Activated CD4-positive, alpha-beta T cell treated with anti-CD3 and anti-CD28 coated beads, Interleukin-2, amount 10 ng/mL, durations not matched to agents 7 days and 5 days (primary cell): Measurements from ENCODE around the gene KRTAP10-5. TPM values are rescaled to one million over a fixed set of nuclear protein-coding genes. Genes with fewer than 3 reads are reported as not detected.
A peak's percentile ranks its signal among the peaks of the same experiment; 100 is the strongest.
"Not testable (repeated sequence)": the region's sequence is repeated elsewhere in the genome, so short reads cannot be mapped to it uniquely, and the experiment has no call there.

ENCODE experiments used
- CTCF ChIA-PET: fragments of 350-600 bp; sonication (Branson Sonifier 250); formaldehyde crosslinking; loops from one replicate; lab custom pipeline; 2021; ENCODE audit warnings: antibody characterized with exemption; lab: Charles Lee
- POLR2A ChIA-PET: fragments of 350-600 bp; sonication (Branson Sonifier 250); formaldehyde crosslinking; loops from one replicate; lab custom pipeline; 2021; ENCODE audit warnings: antibody characterized with exemption; lab: Charles Lee
- DNase-seq: peaks from one replicate; pipeline ENCODE4 v3.0.0-alpha.2; 2020
- H3K27ac Mint-ChIP-seq: one replicate; pipeline ENCODE4 v1.8.0; 2021; ENCODE audit warnings: mild to moderate bottlenecking, moderate library complexity, mixed read lengths
- H3K27me3 Mint-ChIP-seq: one replicate; pipeline ENCODE4 v1.8.0; 2021; ENCODE audit warnings: mixed read lengths
- H3K36me3 Mint-ChIP-seq: one replicate; pipeline ENCODE4 v1.8.0; 2021; ENCODE audit warnings: low read depth, mixed read lengths
- H3K4me1 Mint-ChIP-seq: one replicate; pipeline ENCODE4 v1.8.0; 2021; ENCODE audit warnings: mixed read lengths
- H3K4me3 Mint-ChIP-seq: one replicate; pipeline ENCODE4 v1.8.0; 2021; ENCODE audit warnings: mild to moderate bottlenecking, moderate library complexity, mixed read lengths
- H3K9me3 Mint-ChIP-seq: one replicate; pipeline ENCODE4 v1.8.0; 2021; ENCODE audit warnings: mixed read lengths
- total RNA-seq, 2 experiments: library from RNA; stranded (reverse); gene quantifications; one replicate each; pipeline ENCODE4 v1.2.3, GENCODE V29; 2021

The KRTAP10-5 gene
- total RNA-seq, 2 experiments from 2014 or later = not detected

DNA sequence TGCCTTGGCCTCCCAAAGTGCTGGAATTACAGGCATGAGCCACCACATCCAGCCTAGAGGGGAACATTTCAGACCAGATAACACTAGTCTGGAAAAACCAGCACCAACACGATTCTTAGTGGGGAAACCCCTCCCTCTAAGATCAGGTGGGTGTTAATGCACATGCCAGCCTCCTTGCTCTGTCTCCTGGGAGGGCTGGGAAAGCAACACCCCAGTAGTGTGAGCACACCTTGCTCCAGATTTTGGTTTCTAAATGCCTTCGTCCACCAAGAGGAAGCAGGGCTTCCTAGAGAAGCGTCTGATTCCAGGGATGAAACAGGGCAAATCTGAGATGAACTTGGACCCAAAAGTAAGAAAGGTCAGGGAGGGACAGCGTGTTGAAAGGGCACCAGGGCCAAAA, 9.1 kb downstream of the KRTAP10-5 start:
- CTCF ChIA-PET = no interaction called here
- no peak overlapping the region for H3K27ac Mint-ChIP-seq
- H3K9me3 Mint-ChIP-seq = peaks cover 8% of the 10 kb centered on the region
- POLR2A ChIA-PET = no interaction called here
- peaks cover 4% of the 10 kb centered on the region for H3K27me3 Mint-ChIP-seq
- H3K36me3 Mint-ChIP-seq = no peaks in the 10 kb centered on the region
- H3K4me1 Mint-ChIP-seq = no peaks in the 10 kb centered on the region
- no peak overlapping the region for H3K4me3 Mint-ChIP-seq
- no peak for DNase-seq

DNA sequence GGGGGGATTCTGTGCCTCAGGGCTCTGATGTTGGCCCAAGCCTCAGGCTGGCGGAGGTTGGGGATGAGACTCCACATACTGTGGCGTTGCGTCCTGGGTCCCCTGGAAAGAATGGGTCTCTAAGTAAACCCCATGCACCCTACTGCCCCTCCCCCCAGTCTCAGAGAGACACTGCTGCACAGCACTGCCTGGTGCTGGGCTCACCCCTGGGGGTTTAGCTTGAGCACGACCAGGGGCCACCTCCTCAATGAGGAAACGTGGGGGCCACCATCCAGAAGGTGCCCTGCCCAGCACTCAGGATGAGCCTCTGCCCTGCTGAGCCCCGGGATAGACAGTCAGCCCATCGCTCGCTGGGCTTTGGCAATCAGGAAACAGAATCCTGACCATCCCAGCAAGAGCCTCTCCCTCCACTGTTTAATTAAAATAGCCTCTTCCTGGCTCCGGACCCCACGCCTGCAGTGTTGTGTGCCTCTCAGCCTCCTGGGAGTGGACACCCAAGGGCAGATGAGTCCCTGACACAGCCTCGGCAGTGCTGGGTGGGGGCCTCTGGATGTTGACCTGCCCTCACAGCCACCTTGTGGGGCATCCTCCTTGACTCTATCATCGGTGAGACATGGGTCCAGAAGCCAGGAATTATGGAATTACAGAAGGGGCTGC, 10.4 kb downstream of the KRTAP10-5 start:
- peaks cover 6% of the 10 kb centered on the region for H3K4me1 Mint-ChIP-seq
- H3K9me3 Mint-ChIP-seq = peaks cover 5% of the 10 kb centered on the region
- no peak overlapping the region for H3K4me3 Mint-ChIP-seq
- DNase-seq = no peak
- H3K27me3 Mint-ChIP-seq = peaks cover 2% of the 10 kb centered on the region
- ChIA-PET CTCF (no interaction called here), POLR2A (no interaction called here)
- H3K36me3 Mint-ChIP-seq = no peaks in the 10 kb centered on the region
- no peak overlapping the region for H3K27ac Mint-ChIP-seq

DNA sequence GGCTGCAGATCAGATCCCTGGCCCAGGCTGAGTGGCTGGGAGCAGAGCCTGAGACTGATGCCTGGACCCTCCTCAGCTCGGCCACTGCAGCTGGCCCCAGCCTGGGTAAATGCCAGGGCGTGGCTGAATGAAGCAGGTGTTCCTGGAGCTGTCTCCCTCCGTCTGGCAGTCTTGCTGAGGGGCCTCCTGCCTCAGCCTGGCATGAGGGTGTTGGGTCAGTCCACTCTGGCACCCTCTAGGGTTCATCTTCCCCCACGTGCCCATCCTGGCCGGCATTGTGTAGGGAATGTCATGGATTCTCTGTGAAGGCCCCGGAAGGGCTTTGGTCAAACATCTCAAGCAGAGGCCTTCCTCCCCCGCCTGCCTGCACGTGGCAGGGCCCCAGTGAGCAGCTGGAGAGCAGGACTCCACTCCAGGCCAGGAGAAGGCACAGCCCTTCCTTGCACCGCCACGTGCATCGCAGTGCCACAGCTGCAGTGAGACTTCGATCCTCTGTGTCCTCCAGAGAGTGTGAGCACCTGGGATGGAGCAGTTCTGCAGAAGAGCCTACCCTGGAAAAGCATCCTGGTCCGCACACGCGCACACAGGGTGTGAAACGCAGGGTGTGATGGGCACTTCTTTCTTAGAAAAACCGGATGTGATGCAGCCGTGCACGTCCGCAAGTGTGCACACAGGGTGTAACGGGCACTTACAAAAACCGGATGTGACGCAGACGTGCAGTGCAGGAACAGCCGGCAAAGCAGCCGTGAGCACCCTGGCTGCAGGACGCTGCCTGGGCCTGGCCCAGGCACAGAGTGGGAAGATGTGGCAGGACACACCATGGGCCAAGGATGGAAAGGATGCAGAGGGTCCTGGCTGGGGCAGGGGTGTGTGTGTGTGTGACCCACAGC, 11.5 kb downstream of the KRTAP10-5 start:
- H3K27me3 Mint-ChIP-seq = peaks cover 2% of the 10 kb centered on the region
- H3K9me3 Mint-ChIP-seq = peaks cover 10% of the 10 kb centered on the region
- DNase-seq = no peak
- no peaks in the 10 kb centered on the region for H3K36me3 Mint-ChIP-seq
- H3K4me3 Mint-ChIP-seq = no peak overlapping the region
- H3K4me1 Mint-ChIP-seq = peaks cover 14% of the 10 kb centered on the region
- peak overlapping the region; percentile 65 for H3K27ac Mint-ChIP-seq
- ChIA-PET POLR2A (no interaction called here), CTCF (no interaction called here)

- Mint-ChIP-seq H3K27ac (no peak overlapping the region), H3K27me3 (peaks cover 2% of the 10 kb centered on the region), H3K9me3 (peaks cover 12% of the 10 kb centered on the region), H3K4me3 (no peak overlapping the region), H3K36me3 (peaks cover 2% of the 10 kb centered on the region), H3K4me1 (peaks cover 14% of the 10 kb centered on the region)
- CTCF ChIA-PET = no interaction called here
- POLR2A ChIA-PET = no interaction called here
- DNase-seq = no peak
Measured at GRCh38 chr21:44568261-44568660, 12.1 kb downstream of the KRTAP10-5 start.

DNA sequence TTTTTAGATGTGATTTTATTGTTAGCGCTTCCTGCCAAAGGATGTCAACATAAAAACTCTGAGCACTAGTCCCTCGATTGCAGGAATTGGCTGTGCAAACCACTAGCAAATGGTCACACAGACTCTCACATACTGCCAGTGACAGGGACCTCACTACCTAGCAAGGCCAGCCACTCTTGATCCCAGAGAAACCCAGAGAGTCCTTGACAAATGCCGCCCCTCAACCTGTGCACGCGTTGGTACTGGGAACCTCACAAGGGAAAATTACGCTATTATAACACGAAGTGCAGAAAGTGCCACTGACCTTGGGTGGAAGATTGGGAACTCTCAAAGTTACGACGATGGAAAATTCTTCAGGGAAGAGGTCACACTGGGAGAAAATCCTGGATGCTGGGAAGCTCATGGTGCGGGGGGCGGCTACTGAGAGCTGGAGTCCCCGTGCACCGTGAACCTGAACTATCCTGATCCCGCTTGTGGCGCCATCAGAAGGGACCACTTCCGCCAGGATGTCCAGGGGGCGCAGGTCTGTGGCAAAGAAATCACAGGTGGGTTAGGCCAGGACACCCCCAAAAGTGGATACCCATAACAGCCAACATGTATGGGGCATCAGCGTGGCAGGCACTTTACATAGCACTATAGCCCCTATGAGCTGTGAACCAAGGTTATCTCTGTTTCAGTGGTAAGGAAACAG, 12.8 kb downstream of the KRTAP10-5 start:
- Mint-ChIP-seq H3K27me3 (peaks cover 2% of the 10 kb centered on the region), H3K36me3 (peaks cover 2% of the 10 kb centered on the region), H3K4me3 (no peak overlapping the region), H3K9me3 (peaks cover 13% of the 10 kb centered on the region), H3K27ac (peak overlapping the region; percentile 70), H3K4me1 (peaks cover 14% of the 10 kb centered on the region)
- POLR2A ChIA-PET = no interaction called here
- CTCF ChIA-PET = no interaction called here
- DNase-seq = no peak

- ChIA-PET CTCF (no interaction called here), POLR2A (no interaction called here)
- Mint-ChIP-seq H3K36me3 (peaks cover 2% of the 10 kb centered on the region), H3K4me3 (no peak overlapping the region), H3K9me3 (peaks cover 15% of the 10 kb centered on the region), H3K27me3 (peaks cover 4% of the 10 kb centered on the region), H3K27ac (no peak overlapping the region), H3K4me1 (peaks cover 14% of the 10 kb centered on the region)
- no peak for DNase-seq
Measured at GRCh38 chr21:44566403-44566802, 14.0 kb downstream of the KRTAP10-5 start.

DNA sequence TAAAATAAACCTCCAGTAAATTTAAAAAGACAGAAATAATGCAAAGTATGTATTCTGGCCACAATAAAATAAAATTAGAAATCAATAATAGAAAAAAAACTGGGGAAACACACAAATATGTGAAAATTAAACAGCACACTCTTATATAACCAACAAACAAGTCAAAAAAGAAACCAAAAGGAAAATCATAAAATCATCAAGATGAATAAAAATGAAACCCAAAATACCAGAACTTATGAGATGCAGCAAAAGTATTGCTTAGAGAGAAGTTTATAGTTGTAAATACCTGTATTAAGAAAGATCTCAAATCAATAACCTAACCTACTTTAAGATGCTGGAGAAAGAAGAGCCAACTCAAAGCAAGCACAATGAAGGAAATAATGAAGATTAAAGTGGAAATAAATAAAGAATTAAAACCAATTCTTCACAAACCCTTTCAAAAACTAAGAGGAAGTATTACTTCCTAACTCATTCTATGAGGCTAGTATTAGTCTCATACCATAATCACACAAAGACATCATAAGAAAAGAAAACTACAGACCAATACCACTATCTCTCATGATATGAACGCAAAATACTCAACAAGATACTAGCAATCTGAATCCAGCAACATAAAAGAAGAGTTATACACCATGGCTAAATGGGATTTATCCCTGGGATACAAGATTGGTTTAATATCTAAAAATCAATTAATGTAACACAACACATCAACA, 15.4 kb downstream of the KRTAP10-5 start:
- peak overlapping the region; percentile 90 for H3K27ac Mint-ChIP-seq
- peaks cover 12% of the 10 kb centered on the region for H3K27me3 Mint-ChIP-seq
- H3K4me1 Mint-ChIP-seq = peaks cover 14% of the 10 kb centered on the region
- H3K9me3 Mint-ChIP-seq = peaks cover 15% of the 10 kb centered on the region
- H3K4me3 Mint-ChIP-seq = peak overlapping the region; percentile 28
- ChIA-PET POLR2A (no interaction called here), CTCF (no interaction called here)
- DNase-seq = no peak
- peaks cover 7% of the 10 kb centered on the region for H3K36me3 Mint-ChIP-seq

GRCh38 chr21:44564099-44564498, 16.3 kb downstream of the KRTAP10-5 start:
- no peak for DNase-seq
- Mint-ChIP-seq H3K36me3 (peaks cover 7% of the 10 kb centered on the region), H3K4me3 (no peak overlapping the region), H3K27me3 (peaks cover 12% of the 10 kb centered on the region), H3K4me1 (peaks cover 14% of the 10 kb centered on the region), H3K27ac (no peak overlapping the region), H3K9me3 (peaks cover 19% of the 10 kb centered on the region)
- ChIA-PET POLR2A (no interaction called here), CTCF (no interaction called here)

DNA sequence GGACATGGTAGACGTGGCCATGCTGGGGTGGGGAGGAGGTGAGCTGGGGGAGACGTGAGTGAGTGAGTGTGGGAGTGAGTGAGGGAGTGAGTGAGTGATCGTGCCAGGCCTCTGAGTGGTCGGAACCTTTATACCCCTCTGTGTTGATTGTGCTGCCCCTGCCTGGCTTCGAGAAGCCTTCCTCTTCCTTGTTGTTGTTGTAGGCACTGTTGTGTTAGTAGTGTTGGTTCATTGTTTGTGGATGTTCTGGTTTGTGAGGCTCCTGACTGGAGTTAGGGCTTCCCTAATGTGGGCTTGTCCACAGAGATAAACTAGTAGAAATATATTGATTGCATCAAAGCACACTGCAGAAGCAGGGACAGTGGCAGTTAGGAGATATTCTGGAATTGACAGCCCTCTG, 21.7 kb downstream of the KRTAP10-5 start, which contains the start of gene KRTAP10-3:
TSS of gene KRTAP10-3 (minus strand) at position 101 of the 400 bp plus-strand sequence. CDS start at position 21, 80 bp downstream.
- POLR2A ChIA-PET = no interaction called here
- CTCF ChIA-PET = no interaction called here
- H3K27ac Mint-ChIP-seq = no peak within 1 kb of the TSS

DNA sequence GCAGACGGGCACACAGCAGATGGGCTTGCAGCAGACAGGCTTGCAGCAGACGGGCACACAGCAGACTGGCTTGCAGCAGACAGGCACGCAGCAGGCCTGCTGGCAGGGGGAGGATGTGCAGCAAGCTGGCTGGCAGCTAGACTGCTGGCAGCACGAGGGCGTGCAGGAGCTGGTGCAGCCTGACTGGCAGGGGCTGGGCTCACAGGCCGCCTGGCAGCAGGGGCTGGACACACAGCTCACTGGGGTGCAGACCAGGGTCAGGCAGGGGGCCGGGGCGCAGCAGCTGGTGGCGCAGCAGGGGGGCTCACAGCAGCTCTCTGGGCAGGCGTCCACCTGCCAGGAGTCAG, 22.1 kb downstream of the KRTAP10-5 start:
- Mint-ChIP-seq H3K27me3 (peaks cover 12% of the 10 kb centered on the region), H3K9me3 (peaks cover 11% of the 10 kb centered on the region)
- CTCF ChIA-PET, H3K4me1 Mint-ChIP-seq, DNase-seq, POLR2A ChIA-PET, H3K4me3 Mint-ChIP-seq, H3K36me3 Mint-ChIP-seq, H3K27ac Mint-ChIP-seq: not testable (repeated sequence)

More for the DNA sequence above, 21.7 kb downstream of the KRTAP10-5 start, which contains the start of gene KRTAP10-3:
- Mint-ChIP-seq H3K36me3 (peaks cover 7% of the 10 kb centered on the region), H3K4me3 (no peak within 1 kb of the TSS), H3K9me3 (peaks cover 12% of the 10 kb centered on the region), H3K4me1 (no peaks in the 10 kb centered on the region), H3K27me3 (peaks cover 12% of the 10 kb centered on the region)
- DNase-seq = no peak

DNA sequence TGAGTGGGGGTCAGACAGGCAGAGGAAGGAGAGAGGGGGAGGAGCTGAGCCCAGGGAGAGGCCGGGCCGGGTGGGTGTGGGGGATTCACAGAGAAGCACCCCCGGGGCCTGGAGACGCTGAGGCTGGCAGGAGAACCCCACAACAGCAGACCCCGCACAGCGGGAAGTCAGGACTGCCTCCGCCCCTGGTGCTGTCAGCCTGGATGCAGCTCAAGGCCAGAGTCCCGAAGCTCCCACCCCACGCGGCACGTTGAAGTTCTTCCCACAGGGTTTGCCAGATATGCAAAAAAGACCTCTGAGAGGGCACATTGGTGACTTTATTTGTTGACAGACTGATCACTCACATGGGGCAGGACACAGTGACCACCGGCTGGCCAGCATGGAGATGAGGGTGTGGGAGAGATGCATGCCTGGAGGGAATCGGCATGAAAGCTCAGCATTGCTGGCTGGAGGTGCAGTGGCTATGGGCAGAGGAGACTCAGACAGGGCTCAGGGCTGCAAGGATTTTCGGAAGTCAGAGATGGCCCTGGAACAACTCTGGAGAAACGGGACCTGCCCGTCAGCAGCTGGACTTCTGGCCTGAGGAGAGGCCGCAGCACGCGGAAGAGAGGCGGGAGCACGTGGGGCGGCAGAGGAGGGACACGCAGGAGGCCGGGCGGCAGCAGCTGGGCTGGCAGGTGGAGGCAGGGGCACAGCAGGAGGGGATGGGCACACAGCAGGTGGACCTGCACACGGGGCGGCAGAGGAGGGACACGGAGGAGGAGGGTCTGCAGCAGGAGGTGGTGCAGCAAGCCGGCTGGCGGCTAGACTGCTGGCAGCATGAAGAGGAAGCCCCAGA, 22.7 kb downstream of the KRTAP10-5 start:
- no peak overlapping the region for H3K27ac Mint-ChIP-seq
- peaks cover 12% of the 10 kb centered on the region for H3K27me3 Mint-ChIP-seq
- no peak for DNase-seq
- POLR2A ChIA-PET = no interaction called here
- CTCF ChIA-PET = interaction anchor here (1.2 kb wide), 1 partner anchor 173 kb away, joined by 3 read pairs; no protein-coding TSS in a partner anchor
- no peak overlapping the region for H3K4me3 Mint-ChIP-seq
- H3K9me3 Mint-ChIP-seq = peaks cover 11% of the 10 kb centered on the region
- H3K36me3 Mint-ChIP-seq = peaks cover 5% of the 10 kb centered on the region
- H3K4me1 Mint-ChIP-seq = no peaks in the 10 kb centered on the region

DNA sequence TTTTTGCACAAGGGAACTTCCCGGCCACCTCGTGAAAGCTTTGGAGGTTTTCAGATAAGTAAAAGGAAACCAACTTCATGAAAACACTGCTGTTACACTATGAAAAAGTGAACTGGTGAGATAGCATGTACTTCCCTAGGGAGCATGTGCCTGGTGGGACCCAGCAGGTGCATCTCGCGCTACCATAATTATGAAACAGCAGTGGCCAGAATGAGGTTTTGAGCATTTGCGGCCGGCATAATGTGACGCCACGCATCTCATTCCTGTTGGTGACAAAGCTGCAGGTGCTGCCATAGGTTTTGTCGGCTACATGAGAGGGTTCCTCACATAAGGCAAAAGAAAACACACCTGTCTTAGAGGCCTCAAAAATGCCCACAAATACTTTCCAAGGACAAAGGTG, 23.5 kb downstream of the KRTAP10-5 start:
- no peaks in the 10 kb centered on the region for H3K4me1 Mint-ChIP-seq
- peaks cover 10% of the 10 kb centered on the region for H3K27me3 Mint-ChIP-seq
- H3K4me3 Mint-ChIP-seq = no peak overlapping the region
- H3K36me3 Mint-ChIP-seq = peaks cover 5% of the 10 kb centered on the region
- CTCF ChIA-PET = interaction anchor here (0.7 to 1.2 kb wide), 2 partner anchors 174 to 541 kb away, joined by 3 read pairs; no protein-coding TSS in a partner anchor
- no peak for DNase-seq
- POLR2A ChIA-PET = no interaction called here
- peaks cover 7% of the 10 kb centered on the region for H3K9me3 Mint-ChIP-seq
- H3K27ac Mint-ChIP-seq = no peak overlapping the region
